Calu3 (cell line): ENCODE measurements around the gene MICAL3. TPM values are rescaled to one million over a fixed set of nuclear protein-coding genes. Genes with fewer than 3 reads are reported as not detected.

Experiments used
- BruUV-seq: library from RNA; stranded (reverse); fragments of 400-500 nt; replicated peaks from 2 replicates; lab custom pipeline; 2021; lab: Mats Ljungman, UMichigan
- CTCF ChIA-PET: fragments of 300-600 bp; sonication (Branson Sonifier 250); formaldehyde crosslinking; loops from one replicate; lab custom pipeline; 2022; ENCODE audit warnings: antibody characterized with exemption; lab: Charles Lee
- DNase-seq: peaks from one replicate; pipeline ENCODE4 v3.0.0; 2022
- H3K27ac Mint-ChIP-seq: one replicate; pipeline ENCODE4 v1.8.0; 2022; ENCODE audit warnings: mixed read lengths; ENCODE audit not compliant: unreplicated experiment
- H3K27me3 Mint-ChIP-seq: one replicate; pipeline ENCODE4 v1.8.0; 2022; ENCODE audit warnings: mixed read lengths; ENCODE audit not compliant: unreplicated experiment
- H3K36me3 Mint-ChIP-seq: one replicate; pipeline ENCODE4 v1.8.0; 2022; ENCODE audit warnings: mild to moderate bottlenecking, moderate library complexity, mixed read lengths; ENCODE audit not compliant: insufficient read depth, unreplicated experiment
- H3K4me1 Mint-ChIP-seq: one replicate; pipeline ENCODE4 v1.8.0; 2022; ENCODE audit warnings: mild to moderate bottlenecking, low read depth, mixed read lengths; ENCODE audit not compliant: unreplicated experiment
- H3K4me3 Mint-ChIP-seq: one replicate; pipeline ENCODE4 v1.8.0; 2022; ENCODE audit warnings: mild to moderate bottlenecking, low read depth, moderate library complexity, mixed read lengths; ENCODE audit not compliant: unreplicated experiment
- H3K9me3 Mint-ChIP-seq: one replicate; pipeline ENCODE4 v1.8.0; 2022; ENCODE audit warnings: low read depth, mixed read lengths; ENCODE audit not compliant: unreplicated experiment
- intact Hi-C: fragments of 100-400 bp; cut with micrococcal nuclease; formaldehyde crosslinking; loops from one replicate; pipeline ENCODE4 v1.10.0; 2022; ENCODE audit not compliant: unreplicated experiment
- total RNA-seq: library from RNA; stranded (reverse); gene quantifications from 2 replicates; pipeline ENCODE4 v1.2.3, GENCODE V29; 2022
- TF ChIP-seq, protein P1 (sequence below): fragments of 200-600 bp; IDR thresholded peaks from one replicate; pipeline ENCODE4 v1.8.0; 2022; ENCODE audit warnings: antibody characterized with exemption; ENCODE audit not compliant: unreplicated experiment

The MICAL3 gene
- total RNA-seq, 1 experiment from 2014 or later, result 60.6 TPM

DNA sequence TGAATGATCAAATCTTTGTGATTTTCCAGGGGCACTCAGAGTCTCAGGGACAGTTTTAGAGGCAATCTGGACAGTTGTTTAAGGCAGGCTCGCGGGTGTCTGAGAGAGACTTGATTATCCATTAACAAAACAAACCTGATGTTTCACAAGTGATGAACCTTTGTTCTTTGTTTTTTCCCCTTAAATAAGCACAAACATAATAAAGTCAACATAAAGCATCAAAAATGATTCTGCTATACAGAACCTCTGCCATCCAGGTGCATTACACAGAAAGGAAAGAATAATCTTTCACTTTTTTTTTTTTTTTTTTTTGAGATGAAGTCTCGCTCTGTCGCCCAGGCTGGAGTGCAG, 263.2 kb downstream of the MICAL3 start:
- H3K36me3 Mint-ChIP-seq, result peaks cover 12% of the 10 kb centered on the region
- H3K4me1 Mint-ChIP-seq, result peaks cover 8% of the 10 kb centered on the region
- no peak for DNase-seq
- no TSS peak for BruUV-seq
- TF ChIP-seq, protein P1, sequence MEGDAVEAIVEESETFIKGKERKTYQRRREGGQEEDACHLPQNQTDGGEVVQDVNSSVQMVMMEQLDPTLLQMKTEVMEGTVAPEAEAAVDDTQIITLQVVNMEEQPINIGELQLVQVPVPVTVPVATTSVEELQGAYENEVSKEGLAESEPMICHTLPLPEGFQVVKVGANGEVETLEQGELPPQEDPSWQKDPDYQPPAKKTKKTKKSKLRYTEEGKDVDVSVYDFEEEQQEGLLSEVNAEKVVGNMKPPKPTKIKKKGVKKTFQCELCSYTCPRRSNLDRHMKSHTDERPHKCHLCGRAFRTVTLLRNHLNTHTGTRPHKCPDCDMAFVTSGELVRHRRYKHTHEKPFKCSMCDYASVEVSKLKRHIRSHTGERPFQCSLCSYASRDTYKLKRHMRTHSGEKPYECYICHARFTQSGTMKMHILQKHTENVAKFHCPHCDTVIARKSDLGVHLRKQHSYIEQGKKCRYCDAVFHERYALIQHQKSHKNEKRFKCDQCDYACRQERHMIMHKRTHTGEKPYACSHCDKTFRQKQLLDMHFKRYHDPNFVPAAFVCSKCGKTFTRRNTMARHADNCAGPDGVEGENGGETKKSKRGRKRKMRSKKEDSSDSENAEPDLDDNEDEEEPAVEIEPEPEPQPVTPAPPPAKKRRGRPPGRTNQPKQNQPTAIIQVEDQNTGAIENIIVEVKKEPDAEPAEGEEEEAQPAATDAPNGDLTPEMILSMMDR, result no peak
- intact Hi-C loops, result no loop called here
- CTCF ChIA-PET, result no interaction called here
- H3K27ac Mint-ChIP-seq, result no peak overlapping the region
- no peaks in the 10 kb centered on the region for H3K9me3 Mint-ChIP-seq
- H3K4me3 Mint-ChIP-seq, result no peak overlapping the region
- no peaks in the 10 kb centered on the region for H3K27me3 Mint-ChIP-seq

DNA sequence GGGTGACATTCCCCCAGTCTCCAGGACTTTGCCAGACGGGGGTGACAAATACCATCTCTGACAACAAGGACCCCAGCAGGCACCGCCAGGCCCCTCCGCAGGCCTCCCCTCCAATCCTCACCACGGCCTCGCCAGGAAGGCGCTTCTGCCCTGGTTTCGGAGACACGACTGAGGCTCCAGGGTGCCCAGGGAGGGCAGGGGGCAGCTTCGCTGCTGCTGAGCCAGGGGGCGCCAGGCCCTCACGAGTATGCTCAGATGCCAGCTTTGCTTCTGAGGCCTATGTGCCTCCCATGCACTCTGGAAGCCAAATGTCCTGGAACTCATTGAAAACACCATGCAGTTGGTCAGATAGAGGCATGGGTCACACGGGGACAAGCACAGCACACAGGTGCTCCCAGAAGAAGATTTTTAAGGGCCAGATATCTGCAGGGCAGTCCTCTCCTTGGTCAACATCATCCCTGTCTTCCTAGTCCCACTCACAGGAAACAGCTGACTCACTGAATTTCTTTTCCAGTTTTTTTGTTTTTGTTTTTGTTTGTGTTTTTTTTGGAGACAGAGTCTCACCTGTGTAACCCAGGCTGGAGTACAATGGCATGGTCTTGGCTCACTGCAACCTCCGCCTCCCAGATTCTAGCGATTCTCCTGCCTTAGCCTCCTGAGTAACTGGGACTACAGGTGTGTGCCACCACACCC, 270.0 kb downstream of the MICAL3 start:
- TF ChIP-seq, protein P1, result peak; percentile 36
- H3K4me1 Mint-ChIP-seq, result peaks cover 6% of the 10 kb centered on the region
- no peaks in the 10 kb centered on the region for H3K9me3 Mint-ChIP-seq
- DNase-seq, result peak; percentile 25
- no peak overlapping the region for H3K27ac Mint-ChIP-seq
- CTCF ChIA-PET, result interaction anchor here (1.3 kb wide), 1 partner anchor 31 kb away, joined by 16 read pairs; no protein-coding TSS in a partner anchor
- BruUV-seq, result no TSS peak
- intact Hi-C loops, result no loop called here
- H3K36me3 Mint-ChIP-seq, result peaks cover 6% of the 10 kb centered on the region
- H3K4me3 Mint-ChIP-seq, result no peak overlapping the region
- no peaks in the 10 kb centered on the region for H3K27me3 Mint-ChIP-seq

DNA sequence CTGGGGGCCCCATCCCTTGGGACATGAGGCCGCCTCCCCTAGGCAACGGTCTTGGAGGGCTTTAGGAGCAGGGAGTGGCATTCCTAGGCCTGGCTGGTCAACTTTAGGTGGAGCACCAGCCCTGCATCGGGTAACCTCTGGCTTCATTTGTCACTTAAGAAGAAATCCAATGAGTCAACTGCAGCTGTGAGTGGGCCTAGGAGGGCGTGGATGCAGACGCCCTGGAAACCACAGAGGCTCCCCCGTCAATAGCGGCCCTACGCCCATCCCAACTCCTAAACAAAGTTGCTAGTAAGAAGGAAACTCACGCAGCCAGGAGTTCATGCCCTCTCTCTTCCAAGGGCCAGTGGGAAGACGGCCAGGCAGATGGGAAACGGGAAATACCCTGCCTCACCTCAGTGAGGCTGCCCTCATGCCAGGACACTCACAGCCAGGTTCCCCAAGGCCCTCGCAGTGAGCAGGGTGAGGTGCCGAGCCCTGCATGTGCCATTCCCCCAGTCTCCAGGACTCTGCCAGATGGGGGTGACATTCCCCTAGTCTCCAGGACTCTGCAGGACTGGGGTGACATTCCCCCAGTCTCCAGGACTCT, 270.9 kb downstream of the MICAL3 start:
- Mint-ChIP-seq H3K27ac (no peak overlapping the region), H3K4me3 (no peak overlapping the region), H3K4me1 (peaks cover 8% of the 10 kb centered on the region), H3K36me3 (peaks cover 6% of the 10 kb centered on the region), H3K9me3 (no peaks in the 10 kb centered on the region), H3K27me3 (no peaks in the 10 kb centered on the region)
- CTCF ChIA-PET, result interaction anchor here (1.3 kb wide), 1 partner anchor 32 kb away, joined by 16 read pairs; no protein-coding TSS in a partner anchor
- DNase-seq, result peak; percentile 14
- intact Hi-C loops, result no loop called here
- TF ChIP-seq, protein P1, result no peak
- no TSS peak for BruUV-seq

DNA sequence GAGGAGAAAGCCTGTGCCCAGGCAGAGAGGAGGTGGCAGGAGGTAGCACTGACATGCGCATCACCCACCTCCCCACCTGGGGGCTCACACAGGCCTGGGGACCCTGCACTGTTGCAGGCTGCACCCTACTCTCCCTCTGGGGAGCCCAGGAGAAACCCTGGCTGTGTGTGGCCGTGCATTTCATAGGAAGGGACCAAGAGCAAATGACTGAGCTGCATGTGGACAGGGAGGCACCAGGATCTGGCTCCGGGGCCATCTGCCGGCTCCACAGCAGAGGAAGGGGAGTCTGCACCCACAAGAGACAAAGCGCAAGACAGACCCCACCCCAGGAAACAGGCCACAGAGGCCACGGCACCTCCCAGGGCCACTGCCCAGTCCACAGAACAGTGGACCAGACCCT, 272.8 kb downstream of the MICAL3 start:
- DNase-seq, result no peak
- H3K36me3 Mint-ChIP-seq, result peaks cover 5% of the 10 kb centered on the region
- H3K4me3 Mint-ChIP-seq, result no peak overlapping the region
- TF ChIP-seq, protein P1, result no peak
- no TSS peak for BruUV-seq
- no peaks in the 10 kb centered on the region for H3K9me3 Mint-ChIP-seq
- no peaks in the 10 kb centered on the region for H3K27me3 Mint-ChIP-seq
- CTCF ChIA-PET, result interaction anchor here (0.5 kb wide), 1 partner anchor 54 kb away, joined by 3 read pairs; no protein-coding TSS in a partner anchor
- intact Hi-C loops, result no loop called here
- no peak overlapping the region for H3K27ac Mint-ChIP-seq
- H3K4me1 Mint-ChIP-seq, result peaks cover 9% of the 10 kb centered on the region
